Measurements from ENCODE around the gene TRIM5.

Gene TRIM5

DNA sequence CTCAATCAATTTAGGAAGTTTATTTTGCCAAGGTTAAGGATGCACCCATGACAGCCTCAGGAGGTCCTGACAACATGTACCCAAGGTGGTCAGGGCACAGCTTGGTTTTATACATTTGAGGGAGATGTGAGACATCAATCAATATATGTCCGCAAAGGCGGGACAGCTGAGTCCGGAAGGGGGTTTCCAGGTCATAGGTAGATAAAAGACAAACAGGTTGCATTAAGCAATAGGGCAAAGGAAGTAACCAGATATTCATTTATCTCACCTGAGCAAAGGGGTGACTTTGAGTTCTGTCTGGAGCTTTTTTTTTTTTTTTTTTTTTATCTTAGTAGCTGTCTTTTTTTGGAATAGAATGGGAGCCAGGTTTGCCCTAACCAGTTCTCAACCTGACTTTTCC, 62.1 kb downstream of the TRIM5 start:
- Histone ChIP-seq H3K27ac (replicated peaks; ENCODE audit: low read length) (no peak overlapping the region), H3K4me1 (ENCODE audit: control insufficient read depth in 2 of 2, insufficient read depth in 1 of 2, low read depth in 1 of 2, low read length in 2 of 2) (peaks cover 3 to 7% of the 10 kb centered on the region in 2 donors), H3K4ac (ENCODE audit: low read length) (no peak overlapping the region), H3K79me1 (ENCODE audit: low read depth, low read length) (no peaks in the 10 kb centered on the region), H3K14ac (ENCODE audit: low read length) (no peak overlapping the region), H3K36me3 (replicated peaks in 1 of 2; ENCODE audit: control insufficient read depth in 2 of 2, insufficient read depth in 2 of 2, low read length in 2 of 2) (no peaks in the 10 kb centered on the region), H4K8ac (ENCODE audit: low read depth, low read length) (no peak overlapping the region), H3K9ac (ENCODE audit: low read depth, low read length, poor library complexity) (no peak overlapping the region), H3K9me3 (replicated peaks in 1 of 2; ENCODE audit: control insufficient read depth in 2 of 2, insufficient read depth in 1 of 2, low read depth in 1 of 2, low read length in 2 of 2) (no peaks in the 10 kb centered on the region), H3K27me3 (ENCODE audit: control insufficient read depth in 3 of 3, insufficient read depth in 3 of 3, low read depth in 1 of 3, low read length in 3 of 3) (no peaks in the 10 kb centered on the region), H2BK120ac (ENCODE audit: low read depth, low read length) (no peak overlapping the region), H2AK5ac (ENCODE audit: low read depth, low read length) (no peak overlapping the region), H4K91ac (ENCODE audit: low read depth, low read length, poor library complexity) (no peak overlapping the region), H2BK5ac (ENCODE audit: low read length) (no peak overlapping the region), H3K4me3 (ENCODE audit: low read length in 2 of 2) (no peak overlapping the region), H3K23ac (ENCODE audit: low read depth, low read length, poor library complexity) (no peak overlapping the region), H3K18ac (ENCODE audit: low read length) (no peak overlapping the region), H2BK15ac (ENCODE audit: low read length) (no peak overlapping the region), H2AFZ (ENCODE audit: low read length) (no peak overlapping the region), H3K4me2 (ENCODE audit: insufficient read depth, low read length, poor library complexity, severe bottlenecking) (no peak overlapping the region), H2BK12ac (ENCODE audit: low read length) (no peak overlapping the region)
- no peak for DNase-seq (ENCODE audit: low spot score)
- WGBS, 2 donors (ENCODE audit: extremely low coverage in 2 of 2, insufficient read length in 2 of 2, insufficient replicate concordance in 1 of 2), result no CpG with 5 or more reads among the region's 3 CpGs

DNA sequence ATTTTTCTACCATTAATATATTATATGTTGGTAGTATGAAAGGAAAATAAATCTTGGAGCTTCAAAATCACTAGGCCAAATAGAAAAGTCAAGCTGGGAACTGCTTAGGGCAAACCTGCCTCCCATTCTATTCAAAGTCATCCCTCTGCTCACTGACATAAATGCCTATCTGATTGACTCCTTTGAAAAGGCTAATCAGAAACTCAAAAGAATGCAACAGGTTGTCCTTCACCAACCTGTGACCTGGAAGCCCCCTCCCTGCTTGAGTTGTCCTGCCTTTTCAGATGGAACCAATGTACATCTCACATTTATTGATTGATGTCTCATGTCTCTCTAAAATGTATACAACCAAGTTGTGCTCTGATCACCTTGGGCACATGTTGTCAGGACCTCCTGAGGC, 63.3 kb downstream of the TRIM5 start:
- Histone ChIP-seq H3K9ac (ENCODE audit: low read depth, low read length, poor library complexity) (no peak overlapping the region), H3K36me3 (replicated peaks in 1 of 2; ENCODE audit: control insufficient read depth in 2 of 2, insufficient read depth in 2 of 2, low read length in 2 of 2) (no peaks in the 10 kb centered on the region), H2BK5ac (ENCODE audit: low read length) (no peak overlapping the region), H3K23ac (ENCODE audit: low read depth, low read length, poor library complexity) (no peak overlapping the region), H2AK5ac (ENCODE audit: low read depth, low read length) (no peak overlapping the region), H3K79me1 (ENCODE audit: low read depth, low read length) (no peaks in the 10 kb centered on the region), H3K27me3 (ENCODE audit: control insufficient read depth in 3 of 3, insufficient read depth in 3 of 3, low read depth in 1 of 3, low read length in 3 of 3) (no peaks in the 10 kb centered on the region), H4K91ac (ENCODE audit: low read depth, low read length, poor library complexity) (no peak overlapping the region), H3K4me3 (ENCODE audit: low read length in 2 of 2) (no peak overlapping the region), H3K14ac (ENCODE audit: low read length) (no peak overlapping the region), H2BK12ac (ENCODE audit: low read length) (no peak overlapping the region), H3K4ac (ENCODE audit: low read length) (no peak overlapping the region), H3K4me2 (ENCODE audit: insufficient read depth, low read length, poor library complexity, severe bottlenecking) (no peak overlapping the region), H2AFZ (ENCODE audit: low read length) (no peak overlapping the region), H2BK120ac (ENCODE audit: low read depth, low read length) (no peak overlapping the region), H3K27ac (replicated peaks; ENCODE audit: low read length) (no peak overlapping the region), H3K18ac (ENCODE audit: low read length) (no peak overlapping the region), H4K8ac (ENCODE audit: low read depth, low read length) (no peak overlapping the region), H2BK15ac (ENCODE audit: low read length) (no peak overlapping the region), H3K4me1 (ENCODE audit: control insufficient read depth in 2 of 2, insufficient read depth in 1 of 2, low read depth in 1 of 2, low read length in 2 of 2) (peaks cover 3 to 7% of the 10 kb centered on the region in 2 donors), H3K9me3 (replicated peaks in 1 of 2; ENCODE audit: control insufficient read depth in 2 of 2, insufficient read depth in 1 of 2, low read depth in 1 of 2, low read length in 2 of 2) (no peaks in the 10 kb centered on the region)
- DNase-seq (ENCODE audit: low spot score), result no peak

DNA sequence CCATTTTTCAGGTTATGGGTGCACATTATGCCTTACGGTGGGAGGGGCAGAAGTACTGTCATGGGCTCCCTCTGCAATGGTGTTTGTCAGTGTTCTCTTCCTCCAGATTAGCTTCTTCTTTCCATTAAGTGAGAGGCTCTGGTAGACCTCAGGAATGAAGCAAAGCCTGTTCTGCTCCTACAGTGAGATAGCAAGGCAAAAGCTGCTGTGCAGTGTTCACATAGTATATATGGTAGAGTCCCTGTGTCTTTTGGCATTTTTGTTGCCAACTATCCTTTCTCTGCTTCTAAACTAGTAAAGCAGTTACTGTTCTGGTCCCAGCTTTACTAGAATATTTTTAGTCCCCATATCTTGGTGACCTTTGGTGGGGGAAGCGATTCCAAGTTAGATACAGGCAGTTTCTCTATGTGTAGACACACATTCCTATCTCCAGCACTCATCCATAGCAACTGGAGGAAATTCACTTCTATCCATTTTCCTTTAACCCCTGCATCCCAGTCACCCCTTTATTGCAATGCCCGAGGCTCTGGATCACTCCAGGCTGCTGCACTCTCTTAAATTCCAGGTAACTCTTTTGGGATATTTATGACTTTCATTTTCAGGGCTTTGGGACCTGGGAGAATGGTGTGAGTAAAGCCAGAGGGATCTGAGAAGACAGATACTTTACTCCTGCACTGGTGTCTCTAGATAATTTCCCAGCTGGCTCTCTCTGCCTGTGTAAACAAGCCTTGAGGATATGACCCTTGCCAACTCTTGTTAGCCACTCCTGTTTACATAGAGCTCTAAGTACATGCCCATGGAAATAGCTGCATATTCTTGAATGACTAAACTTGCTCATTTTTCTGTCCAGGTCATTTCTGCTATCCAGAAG, 64.0 kb downstream of the TRIM5 start:
- no peak for DNase-seq (ENCODE audit: low spot score)
- Histone ChIP-seq H3K4me2 (ENCODE audit: insufficient read depth, low read length, poor library complexity, severe bottlenecking) (no peak overlapping the region), H4K91ac (ENCODE audit: low read depth, low read length, poor library complexity) (no peak overlapping the region), H2AFZ (ENCODE audit: low read length) (no peak overlapping the region), H2BK15ac (ENCODE audit: low read length) (no peak overlapping the region), H3K18ac (ENCODE audit: low read length) (no peak overlapping the region), H3K27me3 (ENCODE audit: control insufficient read depth in 3 of 3, insufficient read depth in 3 of 3, low read depth in 1 of 3, low read length in 3 of 3) (no peaks in the 10 kb centered on the region), H3K27ac (replicated peaks; ENCODE audit: low read length) (no peak overlapping the region), H2BK12ac (ENCODE audit: low read length) (no peak overlapping the region), H3K14ac (ENCODE audit: low read length) (no peak overlapping the region), H3K36me3 (replicated peaks in 1 of 2; ENCODE audit: control insufficient read depth in 2 of 2, insufficient read depth in 2 of 2, low read length in 2 of 2) (no peaks in the 10 kb centered on the region), H2AK5ac (ENCODE audit: low read depth, low read length) (no peak overlapping the region), H3K23ac (ENCODE audit: low read depth, low read length, poor library complexity) (no peak overlapping the region), H3K9ac (ENCODE audit: low read depth, low read length, poor library complexity) (no peak overlapping the region), H3K4me3 (ENCODE audit: low read length in 2 of 2) (no peak overlapping the region), H3K79me1 (ENCODE audit: low read depth, low read length) (no peaks in the 10 kb centered on the region), H3K4ac (ENCODE audit: low read length) (no peak overlapping the region), H3K4me1 (ENCODE audit: control insufficient read depth in 2 of 2, insufficient read depth in 1 of 2, low read depth in 1 of 2, low read length in 2 of 2) (peaks cover 3 to 7% of the 10 kb centered on the region in 2 donors), H3K9me3 (replicated peaks in 1 of 2; ENCODE audit: control insufficient read depth in 2 of 2, insufficient read depth in 1 of 2, low read depth in 1 of 2, low read length in 2 of 2) (no peaks in the 10 kb centered on the region), H2BK5ac (ENCODE audit: low read length) (no peak overlapping the region), H4K8ac (ENCODE audit: low read depth, low read length) (no peak overlapping the region), H2BK120ac (ENCODE audit: low read depth, low read length) (no peak overlapping the region)
- WGBS, 2 donors (ENCODE audit: extremely low coverage in 2 of 2, insufficient read length in 2 of 2, insufficient replicate concordance in 1 of 2), result no CpG with 5 or more reads among the region's 3 CpGs

DNA sequence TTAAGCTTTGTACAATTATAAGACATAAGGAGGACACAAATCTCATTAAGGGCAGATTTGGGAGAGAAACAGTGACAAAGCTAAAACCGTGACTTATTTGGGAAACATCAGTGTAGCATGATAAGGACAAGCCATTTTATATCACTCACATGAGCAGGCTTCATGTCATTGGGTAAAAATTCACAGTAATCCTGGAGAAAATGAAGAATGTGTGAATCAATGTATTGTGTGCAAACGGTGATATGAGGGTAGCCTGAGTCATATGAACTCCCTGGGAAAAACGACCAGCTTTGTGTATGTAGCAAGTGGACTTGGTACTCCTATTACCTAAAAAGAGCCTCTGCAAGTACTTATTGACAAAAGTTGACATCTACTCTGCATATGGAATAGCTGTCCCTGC, 66.1 kb downstream of the TRIM5 start:
- Histone ChIP-seq H4K8ac (ENCODE audit: low read depth, low read length) (no peak overlapping the region), H3K27me3 (ENCODE audit: control insufficient read depth in 3 of 3, insufficient read depth in 3 of 3, low read depth in 1 of 3, low read length in 3 of 3) (no peaks in the 10 kb centered on the region), H3K9me3 (replicated peaks in 1 of 2; ENCODE audit: control insufficient read depth in 2 of 2, insufficient read depth in 1 of 2, low read depth in 1 of 2, low read length in 2 of 2) (no peaks in the 10 kb centered on the region), H3K36me3 (replicated peaks in 1 of 2; ENCODE audit: control insufficient read depth in 2 of 2, insufficient read depth in 2 of 2, low read length in 2 of 2) (no peaks in the 10 kb centered on the region), H2AFZ (ENCODE audit: low read length) (no peak overlapping the region), H3K27ac (replicated peaks; ENCODE audit: low read length) (no peak overlapping the region), H3K4me1 (ENCODE audit: control insufficient read depth in 2 of 2, insufficient read depth in 1 of 2, low read depth in 1 of 2, low read length in 2 of 2) (peaks cover 0 to 1% of the 10 kb centered on the region in 2 donors), H3K14ac (ENCODE audit: low read length) (no peak overlapping the region), H3K79me1 (ENCODE audit: low read depth, low read length) (no peaks in the 10 kb centered on the region), H2AK5ac (ENCODE audit: low read depth, low read length) (no peak overlapping the region), H3K4me2 (ENCODE audit: insufficient read depth, low read length, poor library complexity, severe bottlenecking) (no peak overlapping the region), H3K4ac (ENCODE audit: low read length) (no peak overlapping the region), H3K4me3 (ENCODE audit: low read length in 2 of 2) (no peak overlapping the region), H3K23ac (ENCODE audit: low read depth, low read length, poor library complexity) (no peak overlapping the region), H3K9ac (ENCODE audit: low read depth, low read length, poor library complexity) (no peak overlapping the region), H2BK12ac (ENCODE audit: low read length) (no peak overlapping the region), H2BK120ac (ENCODE audit: low read depth, low read length) (no peak overlapping the region), H3K18ac (ENCODE audit: low read length) (no peak overlapping the region), H4K91ac (ENCODE audit: low read depth, low read length, poor library complexity) (no peak overlapping the region), H2BK5ac (ENCODE audit: low read length) (no peak overlapping the region), H2BK15ac (ENCODE audit: low read length) (no peak overlapping the region)
- WGBS, 2 donors (ENCODE audit: extremely low coverage in 2 of 2, insufficient read length in 2 of 2, insufficient replicate concordance in 1 of 2), result no CpG with 5 or more reads among the region's 3 CpGs
- no peak for DNase-seq (ENCODE audit: low spot score)
